Neutrophil (primary cell): ENCODE measurements around the gene UXS1.

Source experiments
- H3K27ac ChIP-seq: fragments of 200-600 bp; sonication (generic); 2 replicates; pipeline ENCODE4 v1.5.1; 2016; ENCODE audit warnings: mild to moderate bottlenecking, moderate library complexity
- H3K27me3 ChIP-seq: fragments of 200-600 bp; sonication (generic); 2 replicates; pipeline ENCODE4 v1.6.0; 2016; ENCODE audit warnings: mild to moderate bottlenecking
- H3K36me3 ChIP-seq: fragments of 200-600 bp; sonication (generic); 2 replicates; pipeline ENCODE4 v1.5.1; 2017
- H3K4me1 ChIP-seq, 2 experiments: fragments of 200-600 bp in 1 of 2; sonication (generic) in 1 of 2; 1 replicate in 1 of 2; 2 replicates in 1 of 2; pipeline versions ENCODE4 v1.5.1 to v1.6.1; 2013 to 2016; ENCODE audit warnings: low read depth in 1 of 2, low read length in 1 of 2, mild to moderate bottlenecking in 1 of 2, moderate library complexity in 1 of 2; ENCODE audit not compliant: control insufficient read depth in 1 of 2, insufficient read depth in 1 of 2
- H3K4me3 ChIP-seq, 2 experiments: fragments of 200-600 bp in 1 of 2; sonication (generic) in 1 of 2; 1 replicate in 1 of 2; 2 replicates in 1 of 2; pipeline ENCODE4 v1.5.1; 2013 to 2016; ENCODE audit warnings: low read depth in 1 of 2, low read length in 1 of 2, mild to moderate bottlenecking in 1 of 2, moderate library complexity in 1 of 2
- H3K9me3 ChIP-seq: fragments of 200-600 bp; sonication (generic); 2 replicates; pipeline ENCODE4 v1.5.1; 2016
- TF ChIP-seq, protein P1 (sequence below): fragments of 200-600 bp; sonication (generic); IDR thresholded peaks from 2 replicates; pipeline ENCODE4 v1.5.1; 2016; ENCODE audit warnings: antibody characterized with exemption

The UXS1 gene

DNA sequence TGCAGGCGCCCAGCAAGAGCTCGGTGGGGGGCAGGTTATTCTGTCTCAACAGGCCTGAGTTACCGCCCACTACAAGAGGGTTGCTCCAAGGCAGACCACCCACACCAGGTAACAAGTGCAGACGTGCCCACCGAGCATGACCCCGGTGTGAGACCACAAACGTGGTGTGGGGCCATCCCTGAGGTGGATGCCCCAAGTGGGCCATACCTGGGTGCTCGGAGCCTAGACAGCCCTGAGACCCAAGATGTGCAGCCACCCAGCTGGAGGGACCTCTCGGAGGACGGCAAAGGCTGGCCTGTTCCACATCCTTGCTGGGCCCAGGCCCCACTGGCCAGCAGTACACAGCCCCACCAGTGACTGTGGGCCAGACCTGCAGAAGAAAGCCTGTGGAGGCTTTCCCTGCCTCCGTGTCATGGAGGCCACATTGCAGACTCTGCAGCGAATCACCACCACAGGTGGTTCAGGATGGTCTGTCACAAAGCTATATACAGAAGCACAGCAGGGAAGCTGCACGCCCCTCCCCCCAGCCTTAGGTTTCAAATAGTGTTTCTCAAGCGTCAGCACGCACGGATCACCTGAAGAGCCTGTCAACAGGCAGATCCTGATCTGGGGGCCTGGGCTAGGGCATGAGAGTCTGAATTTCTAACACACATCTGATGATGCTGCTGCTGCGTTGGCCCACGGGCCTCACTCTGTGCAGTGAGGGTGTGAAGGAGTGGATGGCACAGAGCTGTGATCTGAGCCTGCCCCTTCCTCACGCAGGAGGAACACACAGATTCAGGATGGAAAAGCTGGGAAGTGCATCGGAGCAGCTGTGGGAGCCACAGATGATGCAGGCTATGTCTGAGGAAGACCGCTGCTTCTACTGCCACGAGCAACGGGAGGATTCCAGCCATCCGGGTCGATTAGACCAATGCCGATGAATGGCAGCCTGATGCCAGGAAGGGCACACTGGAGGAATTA, 96.8 kb downstream of the UXS1 start:
- Histone ChIP-seq H3K36me3 (peaks cover 71% of the 10 kb centered on the region), H3K4me3 (no peak overlapping the region), H3K27me3 (no peaks in the 10 kb centered on the region), H3K27ac (no peak overlapping the region), H3K9me3 (no peaks in the 10 kb centered on the region), H3K4me1 (peaks cover 3 to 11% of the 10 kb centered on the region in 2 experiments)
- TF ChIP-seq, protein P1, sequence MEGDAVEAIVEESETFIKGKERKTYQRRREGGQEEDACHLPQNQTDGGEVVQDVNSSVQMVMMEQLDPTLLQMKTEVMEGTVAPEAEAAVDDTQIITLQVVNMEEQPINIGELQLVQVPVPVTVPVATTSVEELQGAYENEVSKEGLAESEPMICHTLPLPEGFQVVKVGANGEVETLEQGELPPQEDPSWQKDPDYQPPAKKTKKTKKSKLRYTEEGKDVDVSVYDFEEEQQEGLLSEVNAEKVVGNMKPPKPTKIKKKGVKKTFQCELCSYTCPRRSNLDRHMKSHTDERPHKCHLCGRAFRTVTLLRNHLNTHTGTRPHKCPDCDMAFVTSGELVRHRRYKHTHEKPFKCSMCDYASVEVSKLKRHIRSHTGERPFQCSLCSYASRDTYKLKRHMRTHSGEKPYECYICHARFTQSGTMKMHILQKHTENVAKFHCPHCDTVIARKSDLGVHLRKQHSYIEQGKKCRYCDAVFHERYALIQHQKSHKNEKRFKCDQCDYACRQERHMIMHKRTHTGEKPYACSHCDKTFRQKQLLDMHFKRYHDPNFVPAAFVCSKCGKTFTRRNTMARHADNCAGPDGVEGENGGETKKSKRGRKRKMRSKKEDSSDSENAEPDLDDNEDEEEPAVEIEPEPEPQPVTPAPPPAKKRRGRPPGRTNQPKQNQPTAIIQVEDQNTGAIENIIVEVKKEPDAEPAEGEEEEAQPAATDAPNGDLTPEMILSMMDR, result no peak

DNA sequence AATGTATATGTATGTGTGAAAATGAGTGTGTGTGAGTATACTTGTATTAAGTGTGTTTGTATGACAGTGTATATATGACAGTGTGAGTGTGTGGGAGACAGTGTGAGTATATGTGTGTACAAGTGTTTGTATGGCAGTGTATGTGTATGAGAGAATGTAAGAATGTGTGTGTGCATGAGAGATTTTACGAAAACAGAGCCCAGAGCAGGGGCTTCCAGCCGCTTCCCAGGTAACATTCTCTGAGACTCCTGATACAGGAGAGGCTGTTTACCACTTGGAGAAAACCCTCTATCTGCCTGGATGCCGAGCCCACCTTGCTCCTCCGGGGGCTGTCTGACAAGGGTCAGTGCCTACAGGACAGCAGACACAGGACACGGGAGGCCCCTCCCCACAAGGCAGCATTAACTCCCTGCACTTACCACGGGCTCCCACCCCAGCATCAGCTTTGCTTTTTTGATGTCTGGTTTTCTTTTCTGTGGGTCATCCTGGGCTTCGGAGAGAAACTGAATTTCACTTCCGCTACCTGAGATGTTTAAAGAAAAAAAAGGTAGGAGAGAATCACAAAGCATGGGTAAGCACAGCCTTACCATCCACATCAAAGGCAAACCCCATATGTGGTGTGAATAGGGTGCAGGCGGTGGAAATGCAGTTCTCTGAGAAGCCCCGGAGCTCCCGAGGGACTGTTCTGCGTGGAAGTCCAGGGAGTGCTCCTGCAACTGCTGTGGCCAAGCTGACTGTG, 97.6 kb downstream of the UXS1 start:
- Histone ChIP-seq H3K4me3 (no peak overlapping the region), H3K9me3 (no peaks in the 10 kb centered on the region), H3K4me1 (peaks cover 3 to 11% of the 10 kb centered on the region in 2 experiments), H3K27ac (no peak overlapping the region), H3K27me3 (no peaks in the 10 kb centered on the region), H3K36me3 (peaks cover 71% of the 10 kb centered on the region)
- TF ChIP-seq, protein P1, result no peak

DNA sequence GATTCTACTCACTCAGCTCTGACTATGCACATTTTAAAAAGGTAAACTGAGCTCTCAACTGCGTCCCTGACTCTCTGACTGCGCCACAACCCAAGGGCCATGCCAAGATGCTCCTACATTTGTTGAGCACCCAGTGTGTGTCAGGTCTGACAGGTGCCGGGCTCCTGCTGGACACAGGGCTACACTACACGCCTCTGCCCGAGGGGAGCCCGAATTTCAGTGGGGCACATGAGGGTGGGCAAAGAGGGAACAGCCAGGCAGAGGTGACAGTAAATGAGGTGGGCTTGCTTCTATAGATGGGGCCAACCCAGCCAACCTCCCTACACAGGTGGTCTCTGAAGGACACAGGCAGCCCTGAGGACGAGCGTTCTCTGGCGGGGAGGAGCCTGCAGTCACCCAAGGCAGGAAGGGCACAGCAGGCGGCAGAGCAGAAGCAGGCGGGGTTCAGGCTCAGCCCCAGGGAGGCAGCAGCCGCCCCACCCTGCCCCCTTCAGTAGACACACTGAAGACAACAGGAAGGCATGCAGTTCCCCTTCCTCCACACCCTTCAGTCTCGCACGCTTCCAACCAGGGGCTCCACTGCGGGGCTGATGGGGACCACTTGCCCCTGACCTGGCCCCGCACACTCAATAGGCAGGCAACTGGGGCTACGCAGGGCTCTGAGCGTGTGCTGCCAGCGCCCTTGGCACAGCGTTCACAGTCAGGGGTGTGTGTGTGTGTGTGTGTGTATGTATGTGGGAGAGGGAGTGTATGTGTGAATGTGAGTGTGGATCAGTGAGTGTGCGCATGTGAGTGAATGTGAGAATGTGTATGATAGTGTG, 98.4 kb downstream of the UXS1 start:
- peaks cover 68% of the 10 kb centered on the region for H3K36me3 ChIP-seq
- H3K4me1 ChIP-seq, result peaks cover 3 to 11% of the 10 kb centered on the region in 2 experiments
- no peaks in the 10 kb centered on the region for H3K9me3 ChIP-seq
- H3K4me3 ChIP-seq, result no peak overlapping the region
- H3K27ac ChIP-seq, result no peak overlapping the region
- H3K27me3 ChIP-seq, result no peaks in the 10 kb centered on the region
- TF ChIP-seq, protein P1, result no peak

DNA sequence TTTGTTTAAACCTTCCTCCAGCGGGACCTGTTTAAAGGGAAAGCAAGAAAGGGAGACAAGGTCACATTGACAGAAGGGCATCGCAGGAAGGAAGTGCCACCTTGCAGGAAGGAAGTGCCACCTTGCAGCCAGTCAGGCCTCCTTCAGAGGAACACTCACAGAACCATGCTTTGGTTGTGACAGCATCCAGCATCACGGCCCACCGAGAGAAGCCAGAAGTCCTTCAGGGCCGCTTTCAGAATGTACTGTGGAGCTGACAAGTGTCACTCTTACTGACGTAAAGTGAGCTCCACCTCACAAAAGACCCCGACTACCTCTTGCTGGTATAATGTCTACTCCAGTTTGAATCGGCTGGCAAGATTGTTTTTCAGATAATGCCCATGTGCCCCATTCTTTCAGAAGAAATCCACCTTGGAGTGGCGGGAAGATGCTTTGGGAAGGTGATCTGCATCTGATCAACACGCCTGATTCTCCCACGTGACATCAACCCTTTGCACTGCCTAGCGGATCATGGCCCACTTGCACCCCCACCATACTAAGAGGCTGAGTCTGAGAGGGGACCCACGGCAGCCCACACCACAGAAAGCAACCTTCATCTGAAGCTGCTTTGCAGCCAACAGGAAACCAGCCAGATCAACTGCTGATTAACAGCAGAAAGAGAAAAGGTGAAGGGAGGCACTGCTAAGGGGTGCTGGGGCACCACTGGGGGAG, 99.8 kb downstream of the UXS1 start:
- no peaks in the 10 kb centered on the region for H3K27me3 ChIP-seq
- no peak overlapping the region for H3K4me3 ChIP-seq
- H3K9me3 ChIP-seq, result no peaks in the 10 kb centered on the region
- H3K4me1 ChIP-seq, result peaks cover 3 to 11% of the 10 kb centered on the region in 2 experiments
- H3K36me3 ChIP-seq, result peaks cover 55% of the 10 kb centered on the region
- TF ChIP-seq, protein P1, result no peak
- no peak overlapping the region for H3K27ac ChIP-seq
